ENCODE measurements around the gene UST. TPM values are rescaled to one million over a fixed set of nuclear protein-coding genes. Genes with fewer than 3 reads are reported as not detected.
A peak's percentile ranks its signal among the peaks of the same experiment; 100 is the strongest.

UST gene
- total and polyA plus RNA-seq, 7 donors: 0.79 to 2.6 (median 2.0) TPM

- Histone ChIP-seq H3K4me3 (no peak overlapping the region), H3K9me3 (no peaks in the 10 kb centered on the region), H3K27ac (no peak overlapping the region), H3K36me3 (ENCODE audit: insufficient read depth in 1 of 2, low read depth in 1 of 2) (no peaks in the 10 kb centered on the region), H3K4me1 (no peaks in the 10 kb centered on the region), H3K27me3 (ENCODE audit: insufficient read depth in 3 of 3, low read length in 2 of 3) (no peaks in the 10 kb centered on the region)
- DNase-seq (no peak), ATAC-seq (no peak)
- 64 to 91% (median 91%) methylated on average over 2 of the region's 2 CpGs for WGBS, 3 donors
- TF ChIP-seq CTCF (IDR thresholded peaks at IDR 0.05): no peak
- intact Hi-C loops (cut with DNase I): no loop called here
These were observed 261.9 kb downstream of the UST start for GRCh38 chr6:149008741-149009140.

DNA sequence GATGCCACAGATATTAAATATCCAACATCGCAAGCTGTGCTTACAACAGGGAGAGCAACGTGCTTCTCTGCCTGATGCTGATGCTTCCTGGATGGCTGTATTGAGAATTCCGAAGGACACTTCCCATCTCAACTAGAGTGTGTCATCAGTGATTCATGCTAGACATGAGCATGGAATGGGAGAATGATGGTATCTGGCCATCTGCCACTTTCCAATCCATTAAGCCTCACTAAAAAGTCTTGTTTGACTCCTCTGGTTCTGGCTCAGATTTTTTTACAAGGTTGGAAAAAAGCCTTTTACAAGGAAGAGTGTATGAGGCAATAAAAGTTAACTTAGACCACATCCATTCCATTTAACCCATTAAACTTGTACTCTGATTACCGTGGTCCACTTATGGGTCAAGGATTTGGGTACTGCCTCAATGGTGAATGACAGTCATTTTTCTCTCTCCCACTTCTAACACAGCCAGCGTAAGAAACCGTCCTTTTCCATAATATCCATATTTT is 265.3 kb downstream of the UST start:
- Histone ChIP-seq H3K27ac (no peak overlapping the region), H3K4me1 (no peaks in the 10 kb centered on the region), H3K27me3 (ENCODE audit: insufficient read depth in 3 of 3, low read length in 2 of 3) (no peaks in the 10 kb centered on the region), H3K9me3 (no peaks in the 10 kb centered on the region), H3K4me3 (no peak overlapping the region), H3K36me3 (ENCODE audit: insufficient read depth in 1 of 2, low read depth in 1 of 2) (no peaks in the 10 kb centered on the region)
- ATAC-seq (peak in 3 of 4 donors; percentile 43 to 64 (median 47)), DNase-seq (no peak)
- intact Hi-C loops (cut with DNase I): no loop called here
- 47 to 61% (median 55%) methylated on average over 6 of the region's 6 CpGs for WGBS, 3 donors
- TF ChIP-seq CTCF (IDR thresholded peaks at IDR 0.05): no peak

DNA sequence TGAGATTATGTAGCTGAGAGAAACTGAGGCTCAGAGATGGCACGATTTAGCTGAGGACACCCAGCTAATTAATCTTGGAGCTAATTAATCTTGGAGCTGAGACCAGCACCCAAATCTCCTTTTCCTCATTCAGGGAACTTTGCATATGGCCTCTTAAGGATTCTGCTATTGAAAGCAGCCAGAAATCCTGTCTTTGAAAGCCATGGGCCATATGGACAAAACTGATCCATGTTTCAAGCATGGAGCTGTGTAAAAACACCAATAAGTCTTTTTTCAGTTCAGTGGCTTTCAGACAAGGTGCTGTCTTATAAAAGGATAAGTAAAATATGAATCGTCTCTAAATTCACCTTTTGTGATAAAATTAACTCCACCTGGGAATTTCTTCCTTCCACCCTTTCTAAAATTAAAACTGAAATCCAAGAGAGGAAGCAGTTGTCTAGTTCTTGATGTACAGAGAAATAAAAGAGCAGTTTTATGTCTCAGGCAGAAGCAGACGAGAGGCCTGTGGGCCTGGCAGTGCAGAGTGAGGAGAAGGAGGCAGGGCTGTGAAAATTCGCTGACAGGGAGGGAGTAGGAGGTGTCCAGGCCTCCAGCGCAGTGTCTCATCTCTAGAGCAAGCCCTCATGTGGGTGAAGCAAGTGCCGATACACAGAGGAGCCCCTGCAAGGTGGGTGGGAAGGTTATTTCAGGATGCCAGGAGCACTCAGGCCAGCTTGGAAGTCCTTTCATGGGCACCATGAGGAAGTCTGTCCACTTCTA is 266.9 kb downstream of the UST start:
- H3K27me3 ChIP-seq (ENCODE audit: insufficient read depth in 3 of 3, low read length in 2 of 3): no peaks in the 10 kb centered on the region
- H3K4me1 ChIP-seq: no peaks in the 10 kb centered on the region
- H3K27ac ChIP-seq: no peak overlapping the region
- WGBS, 3 donors: 81 to 83% (median 82%) methylated on average over 6 of the region's 6 CpGs
- no peak overlapping the region for H3K4me3 ChIP-seq
- no peaks in the 10 kb centered on the region for H3K36me3 ChIP-seq (ENCODE audit: insufficient read depth in 1 of 2, low read depth in 1 of 2)
- ATAC-seq (no peak), DNase-seq (no peak)
- intact Hi-C loops (cut with DNase I): no loop called here
- TF ChIP-seq CTCF (IDR thresholded peaks at IDR 0.05): no peak
- H3K9me3 ChIP-seq: no peaks in the 10 kb centered on the region

DNA sequence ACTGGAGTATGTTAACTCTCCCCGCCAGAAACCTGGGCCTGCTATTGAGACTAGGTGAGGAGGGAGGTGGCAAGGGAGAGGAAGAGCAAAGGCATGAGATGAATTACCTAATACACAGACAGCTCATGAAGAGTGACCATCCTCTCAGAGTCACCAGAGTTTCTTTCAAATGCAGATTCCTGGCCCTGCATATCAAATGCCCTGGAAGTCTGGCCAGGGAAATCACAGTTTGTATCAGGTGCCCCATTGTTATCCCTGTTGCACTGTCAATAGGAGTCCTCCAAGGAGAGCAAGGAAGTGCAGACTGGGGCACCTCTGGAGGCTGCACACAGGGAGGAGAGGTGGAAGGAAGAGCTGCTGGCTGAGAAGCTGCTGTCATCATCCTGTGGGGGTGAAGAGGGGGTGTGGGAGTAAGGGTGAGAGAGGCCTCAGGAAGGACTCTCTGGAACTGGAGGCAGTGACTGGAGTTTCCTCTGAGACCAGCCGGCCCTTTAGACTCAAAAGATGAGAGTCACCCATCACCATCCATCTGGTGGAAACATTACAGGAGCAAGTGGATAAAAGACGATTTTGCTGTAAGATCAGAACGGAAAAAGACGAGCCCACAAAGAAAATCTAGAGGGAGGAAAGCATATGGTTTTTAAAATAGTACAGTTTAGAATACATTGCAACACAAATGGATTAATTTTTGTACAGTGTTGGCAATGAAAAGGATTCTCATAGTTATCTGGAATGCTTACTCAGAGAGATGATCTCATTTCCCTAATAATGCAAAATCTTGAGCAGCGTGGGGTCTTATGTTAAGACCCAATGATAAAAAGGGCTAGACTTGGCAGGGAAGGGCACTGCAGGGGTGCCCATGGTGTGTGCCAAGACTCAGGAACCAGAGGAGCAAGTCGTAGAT is 268.1 kb downstream of the UST start:
- Histone ChIP-seq H3K9me3 (no peaks in the 10 kb centered on the region), H3K27me3 (ENCODE audit: insufficient read depth in 3 of 3, low read length in 2 of 3) (no peaks in the 10 kb centered on the region), H3K36me3 (ENCODE audit: insufficient read depth in 1 of 2, low read depth in 1 of 2) (no peaks in the 10 kb centered on the region), H3K4me1 (no peaks in the 10 kb centered on the region), H3K4me3 (no peak overlapping the region), H3K27ac (no peak overlapping the region)
- intact Hi-C loops (cut with DNase I): no loop called here
- no peak for ATAC-seq
- no peak for DNase-seq
- no peak for TF ChIP-seq CTCF (IDR thresholded peaks at IDR 0.05)
- WGBS, 3 donors: 56 to 60% (median 59%) methylated on average over 7 of the region's 7 CpGs

Data from psoas muscle (tissue), 8 donors.